GM12878 (cell line): ENCODE results near the gene EXPH5. TPM values are rescaled to one million over a fixed set of nuclear protein-coding genes. Genes with fewer than 3 reads are reported as not detected.

Experiments
- ATAC-seq: fragments of 200-7000 bp; cut with Tn5 transposase; 3 replicates; pipeline ENCODE4 v1.9.1; 2020; ENCODE audit warnings: mild to moderate bottlenecking, moderate library complexity
- BruUV-seq: library from RNA; stranded (reverse); fragments of 400-500 nt; replicated peaks from 2 replicates; lab custom pipeline; 2021; lab: Mats Ljungman, UMichigan
- CTCF ChIA-PET: fragments of 300-600 bp; sonication (Branson Sonifier 250); formaldehyde crosslinking; extraction: SDS; loops from one replicate; lab custom pipeline; 2021; ENCODE audit warnings: inconsistent platforms; lab: Yijun Ruan, JAX
- POLR2A ChIA-PET: fragments of 350-600 bp; formaldehyde crosslinking; extraction: SDS; loops from one replicate; lab custom pipeline; 2021; ENCODE audit warnings: inconsistent platforms; lab: Charles Lee
- RAD21 ChIA-PET: fragments of 300-600 bp; sonication (Branson Sonifier 250); formaldehyde crosslinking; loops from one replicate; lab custom pipeline; 2023; ENCODE audit warnings: antibody characterized with exemption; ENCODE audit not compliant: unreplicated experiment; lab: Charles Lee
- SMC1A ChIA-PET: fragments of 300-600 bp; sonication (Branson Sonifier 250); formaldehyde crosslinking; loops from one replicate; lab custom pipeline; 2023; ENCODE audit not compliant: unreplicated experiment, uncharacterized antibody; lab: Charles Lee
- DNase-seq: peaks from one replicate; pipeline ENCODE4 v3.0.0-alpha.2; 2011; ENCODE audit warnings: low read depth, low spot score
- FAIRE-seq: peaks from 3 replicates; lab custom pipeline; 2011; peaks lifted over from hg19 to GRCh38; lab: Jason Lieb, UNC
- H2AFZ ChIP-seq: 2 replicates; pipeline ENCODE4 v1.6.0; 2011; ENCODE audit warnings: low read depth, low read length, control low read depth; ENCODE audit not compliant: control insufficient read depth
- H3K27ac ChIP-seq: 2 replicates; pipeline ENCODE4 v1.5.1; 2011; ENCODE audit warnings: control low read depth; ENCODE audit not compliant: control insufficient read depth, insufficient read depth
- H3K27me3 ChIP-seq, 2 experiments: replicated peaks in 1 of 2; 2 replicates each; pipeline versions ENCODE4 v1.6.0 to v1.6.1; 2011; ENCODE audit warnings: low read length in 1 of 2; ENCODE audit not compliant: control insufficient read depth in 2 of 2, insufficient read depth in 2 of 2
- H3K36me3 ChIP-seq, 2 experiments: 2 replicates each; pipeline ENCODE4 v1.5.1; 2011; ENCODE audit warnings: low read length in 1 of 2; ENCODE audit not compliant: control insufficient read depth in 2 of 2, insufficient read depth in 2 of 2
- H3K4me1 ChIP-seq: 2 replicates; pipeline ENCODE4 v1.6.1; 2011; ENCODE audit warnings: mild to moderate bottlenecking, low read length, moderate library complexity, mixed read lengths; ENCODE audit not compliant: control insufficient read depth, insufficient read depth
- H3K4me2 ChIP-seq: 2 replicates; pipeline ENCODE4 v1.6.0; 2011; ENCODE audit warnings: control low read depth; ENCODE audit not compliant: control insufficient read depth, insufficient read depth
- H3K4me3 ChIP-seq: fragments of 200-600 bp; sonication (generic); 2 replicates; pipeline ENCODE4 v1.5.1; 2016
- H3K79me2 ChIP-seq: 2 replicates; pipeline ENCODE4 v1.6.0; 2011; ENCODE audit warnings: low read length; ENCODE audit not compliant: control insufficient read depth, insufficient read depth
- H3K9ac ChIP-seq: 2 replicates; pipeline ENCODE4 v1.8.0; 2011; ENCODE audit warnings: low read length, control low read depth, mixed read lengths; ENCODE audit not compliant: control insufficient read depth, insufficient read depth
- H3K9me3 ChIP-seq: replicated peaks from 3 replicates; pipeline ENCODE4 v1.5.1; 2011; ENCODE audit warnings: mild to moderate bottlenecking, low read length; ENCODE audit not compliant: control insufficient read depth, insufficient read depth
- H4K20me1 ChIP-seq: 2 replicates; pipeline ENCODE4 v1.6.0; 2011; ENCODE audit not compliant: control insufficient read depth, insufficient read depth
- CREM ChIP-seq: IDR thresholded peaks from 2 replicates; pipeline ENCODE4 v1.6.1; 2014; ENCODE audit warnings: antibody characterized with exemption, low read depth
- EED ChIP-seq: sonication (generic); IDR thresholded peaks from 2 replicates; pipeline ENCODE4 v1.6.1; 2016; ENCODE audit warnings: antibody characterized with exemption, low read depth
- ETV6 ChIP-seq, 2 experiments: fragments of 450-650 bp in 1 of 2; IDR thresholded peaks in 1 of 2; conservative IDR thresholded peaks in 1 of 2; 2 replicates each; pipeline ENCODE4 v1.6.1; 2014; ENCODE audit warnings: antibody characterized with exemption in 1 of 2, borderline replicate concordance in 1 of 2, low read depth in 1 of 2, mild to moderate bottlenecking in 1 of 2, moderate library complexity in 1 of 2
- FOXK2 ChIP-seq: fragments of 450-650 bp; IDR thresholded peaks from 2 replicates; pipeline ENCODE4 v1.6.1; 2017; ENCODE audit warnings: mild to moderate bottlenecking, moderate library complexity
- HCFC1 ChIP-seq: fragments of 150-350 bp; IDR thresholded peaks from 2 replicates; pipeline ENCODE4 v1.6.1; 2014; ENCODE audit warnings: low read length
- LARP7 ChIP-seq: fragments of 450-650 bp; IDR thresholded peaks from 2 replicates; pipeline ENCODE4 v1.6.1; 2017; ENCODE audit warnings: mild to moderate bottlenecking
- MYB ChIP-seq: fragments of 150-350 bp; IDR thresholded peaks from 2 replicates; pipeline ENCODE4 v1.6.1; 2014; ENCODE audit warnings: mild to moderate bottlenecking, low read depth, low read length, borderline replicate concordance
- RUNX3 ChIP-seq: IDR thresholded peaks from 2 replicates; pipeline ENCODE4 v1.6.1; 2012; ENCODE audit warnings: low read length, inconsistent platforms
- TAF1 ChIP-seq: IDR thresholded peaks from 2 replicates; pipeline ENCODE4 v1.6.1; 2011; ENCODE audit warnings: mild to moderate bottlenecking, low read depth, low read length, borderline replicate concordance
- YY1 ChIP-seq: IDR thresholded peaks from 2 replicates; pipeline ENCODE4 v1.6.1; 2011; ENCODE audit warnings: low read depth, mild to moderate bottlenecking, low read length
- ZNF687 ChIP-seq: fragments of 450-650 bp; IDR thresholded peaks from 2 replicates; pipeline ENCODE4 v1.6.1; 2017; ENCODE audit warnings: mild to moderate bottlenecking, moderate library complexity
- WGBS: methylation state at CpG from one replicate; pipeline ENCODE4 v1.1.6; 2016; ENCODE audit warnings: low lambda C conversion rate; ENCODE audit not compliant: insufficient replicate concordance, insufficient coverage; ENCODE audit errors: missing lambda C conversion rate; 5-methylcytosine and 5-hydroxymethylcytosine counted together
- in situ Hi-C: fragments of 300-500 bp; cut with MboI; formaldehyde crosslinking; loops from 9 replicates; pipeline ENCODE4 v1.14.3; 2018; ENCODE audit warnings: mixed read lengths
- intact Hi-C: fragments of 100-400 bp; cut with micrococcal nuclease; formaldehyde crosslinking; loops from one replicate; pipeline ENCODE4 v1.14.2; 2022; ENCODE audit not compliant: unreplicated experiment
- polyA plus RNA-seq, 11 experiments: library from polyadenylated mRNA; depleted of rRNA in 4 of 11; unstranded in 6 of 11; stranded (reverse) in 5 of 11; fragments of >200 nt; fragmentation: Nextera tagmentation in 4 of 11; fragmentation: Illumina TruSeq in 1 of 11; extraction: Ambion mirVana in 4 of 11; extraction: Trizol in 1 of 11; gene quantifications; 1 replicate in 1 of 11; 2 replicates in 10 of 11; pipeline versions ENCODE4 v1.2.1 to v1.2.3, GENCODE V29; 2011 to 2016; ENCODE audit warnings: inconsistent platforms in 2 of 11, missing spikeins in 2 of 11, low read depth in 1 of 11
- total RNA-seq, 4 experiments: library from RNA; depleted of rRNA in 3 of 4; stranded (reverse); fragments of >200 nt in 3 of 4; fragmentation: Illumina TruSeq in 1 of 4; extraction: Trizol in 1 of 4; gene quantifications; 2 replicates each; pipeline versions ENCODE4 v1.2.1 to v1.2.3, GENCODE V29; 2013 to 2021

The EXPH5 gene
- total and polyA plus RNA-seq, 10 of the 15 experiments (the other 5 are each of a cell fraction or from before 2014, with no cell fraction given), result 0.69 to 11.1 (median 4.3) TPM

- H3K27me3 ChIP-seq, result no peaks in the 10 kb centered on the region
- H3K4me1 ChIP-seq, result no peaks in the 10 kb centered on the region
- no peak overlapping the region for H3K27ac ChIP-seq
- BruUV-seq, result no TSS peak
- no peak for DNase-seq
- ATAC-seq, result no peak
- H3K79me2 ChIP-seq, result no peaks in the 10 kb centered on the region
- H4K20me1 ChIP-seq, result no peaks in the 10 kb centered on the region
- no peak overlapping the region for H3K4me2 ChIP-seq
- H2AFZ ChIP-seq, result no peak overlapping the region
- intact Hi-C loops, result no loop called here
- peaks cover 0 to 11% of the 10 kb centered on the region in 2 experiments; a peak in 1 of 4 replicates for H3K36me3 ChIP-seq
- RAD21 ChIA-PET, result no interaction called here
- no peak for TF ChIP-seq FOXK2
- no peak for TF ChIP-seq LARP7
- TF ChIP-seq RUNX3, result no peak
- TF ChIP-seq CREM, result no peak
- TF ChIP-seq, all 136 proteins: peak for 0
- Histone ChIP-seq H3K4me3 (no peak overlapping the region), H3K9me3 (no peaks in the 10 kb centered on the region), H3K9ac (no peak overlapping the region)
- in situ Hi-C loops, result no loop called here
- POLR2A ChIA-PET, result no interaction called here
- CTCF ChIA-PET, result no interaction called here
- SMC1A ChIA-PET, result interaction anchor here (0.5 to 1.2 kb wide), 3 partner anchors 156 to 388 kb away, joined by 3 read pairs; no protein-coding TSS in a partner anchor
- FAIRE-seq, result no peak
These were observed 110.4 kb downstream of the EXPH5 start for GRCh38 chr11:108483163-108483562.

- Histone ChIP-seq H4K20me1 (no peaks in the 10 kb centered on the region), H3K27me3 (no peaks in the 10 kb centered on the region), H3K4me1 (no peaks in the 10 kb centered on the region), H2AFZ (no peak overlapping the region), H3K27ac (no peak overlapping the region), H3K4me3 (no peak overlapping the region), H3K4me2 (no peak overlapping the region), H3K79me2 (no peaks in the 10 kb centered on the region), H3K9me3 (no peaks in the 10 kb centered on the region), H3K36me3 (peaks cover 3 to 10% of the 10 kb centered on the region in 2 experiments; a peak in 3 of 4 replicates), H3K9ac (no peak overlapping the region)
- CTCF ChIA-PET, result interaction anchor here (0.7 kb wide), 1 partner anchor 191 kb away, joined by 4 read pairs; no protein-coding TSS in a partner anchor
- ATAC-seq (no peak), FAIRE-seq (no peak), DNase-seq (no peak)
- no TSS peak for BruUV-seq
- in situ Hi-C loops, result no loop called here
- RAD21 ChIA-PET, result no interaction called here
- TF ChIP-seq ZNF687 (no peak), HCFC1 (no peak), LARP7 (no peak), YY1 (no peak), MYB (no peak), EED (no peak), ETV6 (conservative IDR thresholded peaks at IDR 0.05 in 1 of 2, IDR thresholded peaks at IDR 0.05 in 1 of 2; ENCODE audit: borderline replicate concordance in 1 of 2, low read depth in 1 of 2) (no peak), TAF1 (no peak)
- WGBS, result 81% methylated on average over 11 of the region's 11 CpGs
- SMC1A ChIA-PET, result interaction anchor here (0.7 to 1.0 kb wide), 2 partner anchors 74 to 78 kb away, joined by 3 read pairs; no protein-coding TSS in a partner anchor
- POLR2A ChIA-PET, result no interaction called here
- intact Hi-C loops, result no loop called here
These were observed 118.7 kb downstream of the EXPH5 start for GRCh38 chr11:108474664-108475463.
